ENCODE data around the gene TMCC2.

TMCC2 gene

GRCh38 chr1:205263580-205264190 lies 35.9 kb downstream of the TMCC2 start:
- intact Hi-C loops (cut with micrococcal nuclease): no loop called here
- Mint-ChIP-seq H3K36me3 (ENCODE audit: low read depth) (peaks cover 43% of the 10 kb centered on the region), H3K27ac (no peak overlapping the region), H3K27me3 (peaks cover 20% of the 10 kb centered on the region), H3K9me3 (no peaks in the 10 kb centered on the region), H3K4me3 (no peak overlapping the region), H3K4me1 (ENCODE audit: low read depth) (peaks cover 62% of the 10 kb centered on the region)

- Mint-ChIP-seq H3K4me1 (ENCODE audit: low read depth) (peaks cover 32% of the 10 kb centered on the region), H3K4me3 (no peak overlapping the region), H3K27me3 (peaks cover 19% of the 10 kb centered on the region), H3K27ac (no peak overlapping the region), H3K9me3 (no peaks in the 10 kb centered on the region), H3K36me3 (ENCODE audit: low read depth) (peaks cover 58% of the 10 kb centered on the region)
- intact Hi-C loops (cut with micrococcal nuclease): no loop called here
These were observed 39.0 kb downstream of the TMCC2 start for GRCh38 chr1:205266611-205267305.

GRCh38 chr1:205267306-205267902 lies 39.7 kb downstream of the TMCC2 start:
- Mint-ChIP-seq H3K4me3 (no peak overlapping the region), H3K36me3 (ENCODE audit: low read depth) (peaks cover 61% of the 10 kb centered on the region), H3K27ac (no peak overlapping the region), H3K27me3 (peaks cover 12% of the 10 kb centered on the region), H3K9me3 (no peaks in the 10 kb centered on the region), H3K4me1 (ENCODE audit: low read depth) (peaks cover 26% of the 10 kb centered on the region)
- intact Hi-C loops (cut with micrococcal nuclease): no loop called here

GRCh38 chr1:205268846-205269680 lies 41.3 kb downstream of the TMCC2 start:
- intact Hi-C loops (cut with micrococcal nuclease): no loop called here
- Mint-ChIP-seq H3K4me3 (no peak overlapping the region), H3K4me1 (ENCODE audit: low read depth) (peaks cover 13% of the 10 kb centered on the region), H3K9me3 (no peaks in the 10 kb centered on the region), H3K27me3 (peaks cover 4% of the 10 kb centered on the region), H3K36me3 (ENCODE audit: low read depth) (peaks cover 78% of the 10 kb centered on the region), H3K27ac (no peak overlapping the region)

GRCh38 chr1:205269711-205270110 lies 42.0 kb downstream of the TMCC2 start:
- H3K9me3 Mint-ChIP-seq: no peaks in the 10 kb centered on the region

GRCh38 chr1:205270271-205270670 lies 42.5 kb downstream of the TMCC2 start:
- intact Hi-C loops (cut with micrococcal nuclease): no loop called here

More at GRCh38 chr1:205269711-205270110, 42.0 kb downstream of the TMCC2 start:
- intact Hi-C loops (cut with micrococcal nuclease): no loop called here
- Mint-ChIP-seq H3K27me3 (peaks cover 4% of the 10 kb centered on the region), H3K4me1 (ENCODE audit: low read depth) (peaks cover 13% of the 10 kb centered on the region), H3K4me3 (no peak overlapping the region), H3K27ac (no peak overlapping the region), H3K36me3 (ENCODE audit: low read depth) (peaks cover 76% of the 10 kb centered on the region)

GRCh38 chr1:205270764-205271163 lies 43.0 kb downstream of the TMCC2 start:
- intact Hi-C loops (cut with micrococcal nuclease): no loop called here
- Mint-ChIP-seq H3K9me3 (no peaks in the 10 kb centered on the region), H3K4me3 (no peak overlapping the region), H3K4me1 (ENCODE audit: low read depth) (peaks cover 13% of the 10 kb centered on the region), H3K27me3 (peaks cover 4% of the 10 kb centered on the region), H3K27ac (no peak overlapping the region), H3K36me3 (ENCODE audit: low read depth) (peaks cover 71% of the 10 kb centered on the region)

More at GRCh38 chr1:205270271-205270670, 42.5 kb downstream of the TMCC2 start:
- Mint-ChIP-seq H3K4me1 (ENCODE audit: low read depth) (peaks cover 13% of the 10 kb centered on the region), H3K9me3 (no peaks in the 10 kb centered on the region), H3K27me3 (peaks cover 4% of the 10 kb centered on the region), H3K4me3 (no peak overlapping the region), H3K36me3 (ENCODE audit: low read depth) (peaks cover 71% of the 10 kb centered on the region), H3K27ac (no peak overlapping the region)

GRCh38 chr1:205271277-205271676 lies 43.5 kb downstream of the TMCC2 start:
- Mint-ChIP-seq H3K27ac (no peak overlapping the region), H3K36me3 (ENCODE audit: low read depth) (peaks cover 71% of the 10 kb centered on the region), H3K4me3 (no peak overlapping the region), H3K4me1 (ENCODE audit: low read depth) (peaks cover 16% of the 10 kb centered on the region), H3K27me3 (peaks cover 4% of the 10 kb centered on the region), H3K9me3 (no peaks in the 10 kb centered on the region)
- intact Hi-C loops (cut with micrococcal nuclease): no loop called here

GRCh38 chr1:205271745-205272144 lies 44.0 kb downstream of the TMCC2 start:
- no peaks in the 10 kb centered on the region for H3K9me3 Mint-ChIP-seq
- H3K4me3 Mint-ChIP-seq: no peak overlapping the region
- intact Hi-C loops (cut with micrococcal nuclease): loop anchor here (2.0 kb wide), 1 partner anchor 29 kb away; no protein-coding TSS in a partner anchor
- H3K27me3 Mint-ChIP-seq: peaks cover 4% of the 10 kb centered on the region
- no peak overlapping the region for H3K27ac Mint-ChIP-seq
- H3K4me1 Mint-ChIP-seq (ENCODE audit: low read depth): peaks cover 16% of the 10 kb centered on the region
- peaks cover 71% of the 10 kb centered on the region for H3K36me3 Mint-ChIP-seq (ENCODE audit: low read depth)

GRCh38 chr1:205272536-205272935 lies 44.8 kb downstream of the TMCC2 start:
- H3K4me3 Mint-ChIP-seq: no peak overlapping the region
- intact Hi-C loops (cut with micrococcal nuclease): loop anchor here (2.0 kb wide), 1 partner anchor 28 kb away; no protein-coding TSS in a partner anchor
- peaks cover 1% of the 10 kb centered on the region for H3K27me3 Mint-ChIP-seq
- no peak overlapping the region for H3K27ac Mint-ChIP-seq
- no peaks in the 10 kb centered on the region for H3K9me3 Mint-ChIP-seq
- peaks cover 8% of the 10 kb centered on the region for H3K4me1 Mint-ChIP-seq (ENCODE audit: low read depth)
- peaks cover 69% of the 10 kb centered on the region for H3K36me3 Mint-ChIP-seq (ENCODE audit: low read depth)

- Mint-ChIP-seq H3K4me3 (no peak overlapping the region), H3K36me3 (ENCODE audit: low read depth) (peaks cover 59% of the 10 kb centered on the region), H3K27ac (no peak overlapping the region), H3K9me3 (no peaks in the 10 kb centered on the region), H3K4me1 (ENCODE audit: low read depth) (peaks cover 10% of the 10 kb centered on the region), H3K27me3 (peaks cover 8% of the 10 kb centered on the region)
- intact Hi-C loops (cut with micrococcal nuclease): loop anchor here (1.0 to 2.0 kb wide), 2 partner anchors 27 to 52 kb away; no protein-coding TSS in a partner anchor
These were observed 45.8 kb downstream of the TMCC2 start for GRCh38 chr1:205273551-205273982.

GRCh38 chr1:205274041-205274691 lies 46.4 kb downstream of the TMCC2 start:
- H3K27ac Mint-ChIP-seq: no peak overlapping the region

GRCh38 chr1:205275133-205275532 lies 47.4 kb downstream of the TMCC2 start:
- H3K9me3 Mint-ChIP-seq: no peaks in the 10 kb centered on the region
- intact Hi-C loops (cut with micrococcal nuclease): no loop called here
- H3K27me3 Mint-ChIP-seq: peaks cover 9% of the 10 kb centered on the region
- no peak overlapping the region for H3K4me3 Mint-ChIP-seq
- peaks cover 44% of the 10 kb centered on the region for H3K36me3 Mint-ChIP-seq (ENCODE audit: low read depth)
- H3K4me1 Mint-ChIP-seq (ENCODE audit: low read depth): peaks cover 18% of the 10 kb centered on the region
- no peak overlapping the region for H3K27ac Mint-ChIP-seq

More at GRCh38 chr1:205274041-205274691, 46.4 kb downstream of the TMCC2 start:
- Mint-ChIP-seq H3K4me1 (ENCODE audit: low read depth) (peaks cover 16% of the 10 kb centered on the region), H3K9me3 (no peaks in the 10 kb centered on the region), H3K36me3 (ENCODE audit: low read depth) (peaks cover 53% of the 10 kb centered on the region), H3K4me3 (no peak overlapping the region), H3K27me3 (peaks cover 9% of the 10 kb centered on the region)
- intact Hi-C loops (cut with micrococcal nuclease): no loop called here

All from dendritic cell treated with granulocyte-macrophage colony-stimulating factor and Interleukin-4, amounts not matched to agents 40 ng/mL and 50 ng/mL, for 4 days (primary cell).